Activated CD8-positive, alpha-beta memory T cell treated with anti-CD3 and anti-CD28 coated beads for 36 hours (primary cell): ENCODE measurements around the gene SHROOM2. TPM values are rescaled to one million over a fixed set of nuclear protein-coding genes. Genes with fewer than 3 reads are reported as not detected.

Source experiments
- CTCF ChIA-PET: fragments of 350-600 bp; sonication (Branson Sonifier 250); formaldehyde crosslinking; loops from one replicate; lab custom pipeline; 2021; ENCODE audit warnings: antibody characterized with exemption; lab: Charles Lee
- POLR2A ChIA-PET: fragments of 350-600 bp; sonication (Branson Sonifier 250); formaldehyde crosslinking; loops from one replicate; lab custom pipeline; 2021; ENCODE audit warnings: antibody characterized with exemption; lab: Charles Lee
- total RNA-seq, 2 experiments: library from RNA; stranded (reverse); gene quantifications; one replicate each; pipeline ENCODE4 v1.2.3, GENCODE V29; 2021

Gene SHROOM2
- total RNA-seq, 2 experiments from 2014 or later = not detected

DNA sequence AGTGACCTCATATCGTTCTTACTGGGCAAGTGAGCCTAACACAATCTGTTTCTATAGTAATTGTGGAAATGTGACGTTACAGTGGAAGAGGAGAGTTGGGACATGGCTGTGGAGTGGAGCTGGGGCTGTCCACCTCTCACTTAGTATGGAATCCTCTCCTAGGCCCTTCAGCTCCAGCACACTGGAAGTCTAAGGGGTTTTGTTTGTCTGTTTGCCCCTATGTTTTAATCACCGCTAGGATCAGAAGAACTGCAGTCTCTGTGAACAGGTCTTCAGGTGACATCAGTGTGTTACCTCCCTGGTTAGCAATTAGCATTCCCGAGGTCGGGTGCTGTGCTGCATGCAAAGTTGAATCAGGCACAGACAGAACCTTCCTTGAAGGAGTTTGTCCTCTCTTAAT lies 131.6 kb downstream of the SHROOM2 start:
- ChIA-PET POLR2A (no interaction called here), CTCF (no interaction called here)

DNA sequence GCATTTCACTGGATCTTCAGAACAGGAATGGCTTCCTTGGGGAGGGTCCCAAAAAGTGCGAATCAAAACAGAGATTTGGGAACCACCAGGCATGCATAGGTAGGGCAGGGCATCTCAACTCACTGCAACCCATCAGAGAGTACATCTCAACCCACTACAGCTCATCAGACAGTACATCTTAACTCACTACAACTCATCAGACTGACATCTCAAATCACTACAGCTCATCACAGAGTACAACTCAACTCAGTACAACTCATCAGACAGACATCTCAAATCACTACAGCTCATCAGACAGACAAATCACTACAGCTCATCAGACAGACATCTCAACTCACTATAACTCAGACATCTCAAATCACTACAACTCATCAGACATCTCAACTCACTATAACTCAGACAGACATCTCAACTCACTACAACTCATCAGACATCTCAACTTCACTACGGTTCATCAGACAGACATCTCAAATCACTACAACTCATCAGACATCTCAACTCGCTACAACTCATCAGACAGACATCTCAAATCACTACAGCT lies 133.5 kb downstream of the SHROOM2 start:
- POLR2A ChIA-PET = no interaction called here
- CTCF ChIA-PET = no interaction called here

DNA sequence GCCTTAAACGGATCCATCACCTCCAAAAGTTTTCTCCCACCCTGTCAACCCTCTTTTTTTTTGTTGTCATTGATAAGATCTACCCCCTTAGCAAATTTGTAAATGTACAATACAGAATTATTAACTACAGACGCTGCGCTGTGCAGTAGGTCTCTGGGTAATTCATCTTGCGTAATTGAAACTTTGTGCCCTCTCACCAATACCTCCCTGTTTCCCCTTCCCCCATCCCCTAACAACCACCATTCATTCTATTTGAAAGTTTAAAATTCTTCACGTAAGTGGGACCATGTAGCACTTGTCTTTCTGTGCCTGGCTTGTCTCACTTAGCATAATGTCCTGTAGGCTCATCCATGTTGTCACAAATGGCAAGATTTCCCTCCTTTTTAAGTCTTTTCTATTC lies 135.2 kb downstream of the SHROOM2 start:
- ChIA-PET CTCF (no interaction called here), POLR2A (no interaction called here)

DNA sequence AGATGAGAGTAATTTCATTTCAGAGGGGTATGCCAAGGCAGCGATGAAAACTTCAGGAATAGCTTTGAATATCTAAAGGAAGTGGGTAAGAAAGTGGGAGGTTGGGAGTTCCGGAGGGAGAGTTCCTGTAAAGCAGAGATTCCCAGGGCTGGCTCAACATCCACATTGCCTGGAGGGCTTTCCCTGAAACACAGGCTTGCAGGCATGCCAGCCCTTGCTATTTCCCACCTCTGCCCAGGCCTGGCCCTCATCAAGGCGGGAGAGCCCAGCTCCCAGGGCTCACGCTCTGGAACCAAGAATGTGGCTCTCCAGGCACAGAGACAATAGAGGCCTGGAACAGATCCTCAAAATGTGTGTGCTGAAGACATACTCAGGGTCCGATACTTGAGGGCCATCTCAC lies 137.1 kb downstream of the SHROOM2 start:
- ChIA-PET CTCF (no interaction called here), POLR2A (no interaction called here)

DNA sequence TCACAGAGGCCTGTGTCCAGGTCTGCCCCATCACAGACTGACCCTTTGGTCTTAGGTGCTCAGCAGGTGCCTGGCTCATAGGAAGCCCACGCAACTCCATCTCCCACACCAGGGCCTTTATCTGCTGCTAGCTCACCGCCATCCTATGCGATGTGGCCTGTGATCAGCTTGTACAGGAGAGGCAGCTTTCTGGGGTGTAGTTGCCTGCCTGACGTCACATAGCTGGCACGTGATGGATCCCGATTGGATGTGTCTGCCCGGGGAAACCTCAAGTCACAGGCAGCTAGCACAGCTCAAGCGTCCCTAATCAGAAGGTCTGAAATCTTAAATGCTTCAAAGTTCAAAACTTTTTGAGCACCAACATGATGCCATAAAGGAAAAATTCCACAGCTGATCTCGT lies 139.8 kb downstream of the SHROOM2 start:
- POLR2A ChIA-PET = no interaction called here
- CTCF ChIA-PET = no interaction called here

DNA sequence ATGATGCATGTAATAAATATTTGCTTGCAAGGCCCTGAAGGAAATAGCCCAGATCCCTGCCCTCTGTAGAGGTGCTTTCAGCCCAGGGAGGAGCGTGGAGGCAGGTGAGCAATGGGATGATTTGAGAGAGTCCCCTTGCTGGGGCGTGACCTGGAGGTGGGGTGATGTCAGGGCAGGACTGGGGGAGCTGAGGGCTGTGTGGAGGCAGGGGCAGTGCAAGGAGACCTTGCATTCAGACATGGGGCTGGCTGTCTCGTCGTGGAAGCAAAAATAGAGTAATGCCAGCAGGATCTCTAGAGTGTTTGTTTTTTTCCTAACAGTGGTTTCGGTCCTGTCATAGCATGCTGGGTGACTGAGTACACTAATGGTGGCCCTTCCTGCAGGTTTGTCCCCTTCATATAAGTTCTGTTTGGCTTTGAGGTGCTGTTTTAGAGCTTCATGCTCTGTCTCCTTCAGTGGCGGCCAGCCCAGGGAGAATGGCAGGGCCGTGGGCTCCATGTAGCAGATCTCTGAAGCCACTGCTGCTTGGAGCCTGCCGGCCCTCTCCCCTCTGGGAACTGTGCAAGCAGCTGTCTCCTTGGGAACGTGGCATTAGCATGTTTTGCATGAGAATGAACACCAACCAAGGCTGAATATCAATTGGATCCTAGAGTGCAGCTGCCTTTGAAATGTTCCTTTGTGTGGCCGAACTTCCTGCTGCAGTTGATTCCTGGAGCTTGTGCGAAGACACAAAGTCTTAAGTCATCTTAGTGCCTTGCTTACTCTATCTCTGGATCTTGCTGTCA lies 141.7 kb downstream of the SHROOM2 start:
- POLR2A ChIA-PET = no interaction called here

DNA sequence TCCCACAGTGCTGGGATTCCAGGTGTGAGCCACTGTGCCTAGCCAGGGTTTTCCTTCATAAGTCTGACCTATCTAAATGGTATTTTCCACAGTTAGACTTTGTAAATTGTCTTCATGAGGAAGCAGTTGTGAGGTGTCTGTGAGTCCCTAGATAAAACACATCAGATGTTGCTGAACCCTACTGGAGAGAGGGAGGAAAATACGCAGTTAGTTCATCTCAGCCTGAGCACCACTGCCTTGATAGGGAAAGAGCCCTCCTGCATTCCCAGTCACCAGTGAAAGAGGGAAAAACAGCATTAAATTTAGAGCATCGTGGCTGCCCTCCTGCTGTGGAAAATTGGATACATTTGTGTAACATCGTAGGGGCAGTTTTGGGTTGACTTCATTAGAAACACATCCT lies 149.2 kb downstream of the SHROOM2 start:
- POLR2A ChIA-PET = no interaction called here
- CTCF ChIA-PET = no interaction called here

More for the DNA sequence above, 141.7 kb downstream of the SHROOM2 start:
- CTCF ChIA-PET = no interaction called here

DNA sequence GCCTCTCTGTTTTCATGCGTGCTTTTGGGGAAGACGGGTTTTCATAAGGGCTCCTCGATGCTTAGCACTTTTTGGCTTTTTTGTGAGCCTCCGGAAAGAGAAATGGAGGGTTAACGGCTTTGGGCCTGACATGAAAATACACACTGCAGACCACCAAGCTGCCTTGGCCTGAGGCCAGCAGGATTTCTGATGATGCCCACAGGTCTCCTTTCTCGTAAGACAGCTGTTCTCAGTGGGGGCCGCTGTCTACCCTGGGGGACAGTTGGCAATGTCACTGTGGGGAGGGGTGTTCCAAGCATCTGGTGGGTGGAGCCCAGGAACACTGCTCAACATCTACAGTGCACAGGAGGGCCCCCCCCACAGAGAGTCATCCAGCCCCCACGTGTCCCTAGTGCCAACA lies 151.5 kb downstream of the SHROOM2 start:
- POLR2A ChIA-PET = no interaction called here
- CTCF ChIA-PET = no interaction called here

DNA sequence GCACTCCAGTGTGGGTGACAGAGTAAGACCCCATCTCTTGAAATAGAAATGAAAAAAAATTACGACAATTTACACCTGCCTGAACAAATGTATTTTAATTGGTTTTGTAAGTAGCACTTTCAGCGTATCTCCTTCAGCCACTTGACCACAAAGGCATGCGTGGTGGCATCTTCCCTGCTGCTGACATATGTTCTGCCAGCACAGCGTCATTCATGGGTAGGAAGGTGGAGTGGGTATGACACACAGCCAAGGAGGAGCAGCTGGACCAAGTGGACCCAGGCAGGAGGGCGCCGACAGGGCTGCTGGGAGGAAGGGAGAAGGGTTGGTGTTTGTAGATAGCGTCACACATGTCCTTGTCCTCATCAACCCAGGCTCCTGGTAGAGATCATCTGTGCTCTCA lies 152.3 kb downstream of the SHROOM2 start:
- POLR2A ChIA-PET = no interaction called here
- CTCF ChIA-PET = no interaction called here

DNA sequence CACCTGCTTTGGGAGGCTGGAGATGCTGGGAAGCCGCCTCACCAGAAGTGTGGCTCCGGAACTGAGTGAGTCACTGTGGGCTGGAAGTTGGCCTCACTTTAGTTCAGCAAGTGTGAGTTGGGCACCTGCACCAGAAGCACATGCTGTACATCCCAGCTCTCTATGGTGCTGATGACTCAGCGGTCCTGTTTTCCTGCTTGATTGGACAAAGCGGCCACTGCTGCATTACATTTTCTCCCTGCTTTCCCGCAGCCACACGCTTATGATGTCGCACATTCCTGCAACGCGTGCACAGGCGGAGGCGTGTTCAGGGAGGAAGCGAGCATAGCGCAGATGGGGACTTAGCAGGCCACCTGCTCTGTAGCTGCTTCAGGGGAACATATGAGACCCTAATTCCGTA lies 154.2 kb downstream of the SHROOM2 start:
- ChIA-PET POLR2A (no interaction called here), CTCF (no interaction called here)

DNA sequence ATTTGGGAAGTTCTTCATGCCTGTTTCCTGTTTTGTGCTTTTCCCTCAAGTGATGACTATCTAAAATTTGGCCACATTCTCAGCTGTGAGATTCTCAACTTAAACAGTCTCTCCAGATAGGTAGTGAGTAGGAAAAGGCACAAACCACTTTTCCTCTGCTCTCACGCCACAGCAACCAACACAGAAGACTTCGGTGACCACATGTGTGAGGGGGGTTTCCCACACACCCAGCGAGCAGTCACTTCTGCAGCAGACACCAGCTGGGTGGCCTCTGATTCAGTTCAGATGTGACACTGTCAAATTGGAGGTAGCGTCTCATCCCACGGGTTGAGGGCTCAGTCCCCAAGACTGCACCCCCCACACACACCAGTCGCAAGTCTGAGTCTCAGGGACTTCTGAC lies 155.9 kb downstream of the SHROOM2 start:
- CTCF ChIA-PET = no interaction called here
- POLR2A ChIA-PET = no interaction called here

DNA sequence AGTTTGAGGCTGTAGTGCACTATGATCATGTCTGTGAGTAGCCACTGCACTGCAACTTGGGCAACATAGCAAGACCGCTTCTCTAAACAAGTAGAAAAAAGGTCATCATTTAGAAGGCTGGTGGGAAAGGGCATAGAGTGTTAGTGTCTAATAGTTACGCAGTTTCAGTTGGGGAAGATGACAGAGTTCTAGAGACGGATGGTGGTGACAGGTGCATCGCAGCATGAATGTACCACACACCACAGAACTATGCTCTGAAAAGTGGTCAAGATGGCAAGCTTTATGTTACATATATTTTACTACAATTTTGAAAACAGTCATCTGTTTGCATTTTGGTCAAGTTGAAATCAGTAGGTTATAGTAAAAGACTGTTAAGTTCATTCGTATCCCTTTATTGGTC lies 157.2 kb downstream of the SHROOM2 start:
- POLR2A ChIA-PET = no interaction called here
- CTCF ChIA-PET = no interaction called here

DNA sequence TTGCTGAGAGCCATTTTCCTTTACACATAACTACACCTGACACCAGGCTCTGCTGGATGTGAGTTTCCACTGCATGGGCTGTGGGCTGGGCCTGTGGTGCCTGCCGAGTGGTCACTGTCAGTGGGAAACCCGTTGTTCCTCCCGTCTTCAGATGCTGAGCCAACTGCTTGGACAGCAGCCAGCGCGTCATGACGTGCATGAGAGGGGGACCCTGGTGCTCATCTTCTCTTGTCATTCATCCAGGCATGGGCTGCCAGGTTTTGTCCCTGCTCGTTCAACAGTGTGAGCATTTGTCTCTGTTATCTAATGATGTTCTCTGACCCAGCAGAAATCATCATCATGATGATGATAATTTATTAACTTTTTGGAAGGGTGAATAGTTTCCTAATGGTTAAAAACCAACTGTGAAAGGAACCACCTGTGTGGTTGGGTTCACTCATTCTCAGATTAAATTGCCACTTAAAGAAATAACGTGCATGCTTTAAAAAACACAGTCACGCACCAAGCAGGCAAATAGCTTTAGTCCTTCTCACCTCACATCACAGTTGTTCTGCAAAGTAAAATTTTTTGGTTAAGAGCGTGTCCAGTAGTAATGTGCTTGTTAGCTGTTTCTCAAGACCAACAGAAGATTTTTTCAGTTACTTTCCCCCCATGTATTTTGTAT lies 161.0 kb downstream of the SHROOM2 start:
- POLR2A ChIA-PET = no interaction called here
- CTCF ChIA-PET = no interaction called here

DNA sequence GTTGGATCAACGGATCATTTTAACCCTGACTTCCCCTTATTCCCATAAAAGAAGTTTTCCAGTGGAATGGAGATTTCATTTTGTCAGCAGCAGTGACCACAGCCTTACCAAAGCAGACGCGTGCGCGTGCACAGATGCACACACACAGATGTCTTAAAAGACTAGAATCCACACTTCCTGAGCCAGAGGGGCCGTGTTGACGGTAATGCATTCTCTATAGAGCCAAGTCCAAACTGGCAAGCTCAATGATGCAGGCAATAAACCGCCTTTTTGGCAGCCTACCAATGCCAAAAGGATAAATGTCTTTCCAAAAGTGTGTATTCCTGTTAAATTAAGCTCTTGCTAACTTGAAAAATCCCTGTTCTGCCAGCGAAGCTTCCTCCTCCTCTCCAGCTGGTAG lies 162.2 kb downstream of the SHROOM2 start:
- CTCF ChIA-PET = no interaction called here
- POLR2A ChIA-PET = no interaction called here

DNA sequence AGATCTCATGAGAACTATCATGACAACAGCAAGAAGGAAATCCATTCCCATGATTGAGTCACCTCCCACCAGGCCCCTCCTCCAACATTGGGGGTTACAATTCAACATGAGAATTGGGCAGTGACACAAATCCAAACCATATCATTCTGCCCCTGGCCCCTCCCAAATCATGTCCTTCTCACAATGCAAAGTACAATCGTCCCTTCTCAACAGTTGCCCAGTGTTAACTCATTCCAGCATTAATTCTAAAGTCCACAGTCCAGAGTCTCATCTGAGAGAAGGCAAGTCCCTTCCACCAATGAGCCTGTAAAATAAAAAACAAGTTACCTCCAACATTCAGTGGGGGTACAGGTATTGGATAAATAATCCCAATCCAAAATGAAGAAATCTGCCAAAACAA lies 166.1 kb downstream of the SHROOM2 start:
- POLR2A ChIA-PET = no interaction called here
- CTCF ChIA-PET = no interaction called here

DNA sequence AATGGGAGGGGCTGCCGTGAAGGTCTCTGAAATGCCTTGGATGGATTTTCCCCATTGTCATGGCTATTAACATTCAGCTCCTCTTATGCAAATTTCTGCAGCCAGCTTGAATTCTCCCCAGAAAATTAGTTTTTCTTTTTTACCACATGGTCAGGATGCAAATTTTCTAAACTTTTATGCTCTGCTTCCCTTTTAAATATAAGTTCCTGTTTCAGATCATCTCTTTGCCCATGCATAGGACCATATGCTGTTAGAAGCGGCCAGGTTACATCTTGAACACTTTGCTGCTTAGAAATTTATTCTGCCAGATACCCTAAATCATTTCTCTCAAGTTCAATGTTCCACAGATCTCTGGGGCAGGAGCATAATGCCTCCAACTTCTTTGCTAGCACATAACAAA lies 167.2 kb downstream of the SHROOM2 start:
- CTCF ChIA-PET = no interaction called here
- POLR2A ChIA-PET = no interaction called here

DNA sequence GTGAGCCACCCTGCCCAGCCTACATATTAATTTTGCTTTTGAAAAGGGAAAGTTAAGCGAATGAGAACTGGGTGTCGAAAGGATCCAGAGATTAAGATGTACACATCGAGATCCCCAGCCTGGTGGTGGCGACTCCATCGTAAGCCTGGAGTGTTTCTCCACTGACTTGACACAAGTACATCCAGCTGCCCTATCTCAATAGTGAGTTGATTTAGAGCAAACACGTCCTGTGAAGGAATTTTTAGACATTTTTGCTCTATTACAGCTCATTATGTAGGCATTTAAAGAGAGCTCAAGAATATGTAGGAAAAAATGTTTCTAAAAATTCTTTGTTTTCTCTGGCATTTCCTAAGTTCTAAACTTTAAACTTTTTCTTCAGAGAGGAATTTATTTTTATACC lies 169.3 kb downstream of the SHROOM2 start:
- CTCF ChIA-PET = interaction anchor here (0.8 kb wide), 1 partner anchor 211 kb away, joined by 3 read pairs; no protein-coding TSS in a partner anchor
- POLR2A ChIA-PET = no interaction called here

DNA sequence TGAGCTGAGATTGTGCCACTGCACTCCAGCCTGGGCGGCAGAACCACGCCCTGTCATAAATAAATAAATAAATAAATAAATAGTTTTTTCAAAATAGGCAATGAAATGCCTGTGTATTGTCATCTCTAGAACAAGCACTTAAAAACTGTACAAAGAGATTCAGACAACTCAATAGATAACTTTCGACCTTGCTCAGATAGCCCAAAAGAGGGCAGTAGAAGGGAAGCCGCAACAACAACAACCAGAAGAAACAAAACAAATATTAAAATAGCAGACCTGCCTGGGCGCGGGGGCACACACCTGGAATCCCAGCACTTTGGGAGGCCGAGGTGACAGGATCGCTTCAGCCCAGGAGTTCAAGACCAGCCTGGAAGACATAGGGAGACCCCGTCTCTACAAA lies 171.5 kb downstream of the SHROOM2 start:
- POLR2A ChIA-PET = no interaction called here
- CTCF ChIA-PET = no interaction called here

DNA sequence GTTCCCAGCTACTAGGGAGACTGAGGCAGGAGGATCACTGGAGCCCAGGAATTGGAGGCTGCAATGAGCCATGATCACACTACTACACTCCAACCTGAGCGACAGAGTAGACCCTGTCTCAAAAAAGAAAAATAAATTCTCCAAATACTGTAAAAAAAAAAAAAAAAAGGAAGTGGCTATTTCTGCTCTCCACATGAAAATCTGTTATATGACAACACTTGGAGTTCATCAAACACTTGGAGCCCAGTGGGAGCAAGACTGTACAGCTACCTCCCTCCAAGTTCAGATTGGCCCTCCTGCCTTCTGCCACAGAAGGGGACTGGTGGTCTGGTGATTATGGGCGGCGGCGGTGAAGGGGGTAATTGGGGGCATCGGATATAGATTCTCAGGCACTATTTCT lies 172.0 kb downstream of the SHROOM2 start:
- POLR2A ChIA-PET = no interaction called here
- CTCF ChIA-PET = no interaction called here

DNA sequence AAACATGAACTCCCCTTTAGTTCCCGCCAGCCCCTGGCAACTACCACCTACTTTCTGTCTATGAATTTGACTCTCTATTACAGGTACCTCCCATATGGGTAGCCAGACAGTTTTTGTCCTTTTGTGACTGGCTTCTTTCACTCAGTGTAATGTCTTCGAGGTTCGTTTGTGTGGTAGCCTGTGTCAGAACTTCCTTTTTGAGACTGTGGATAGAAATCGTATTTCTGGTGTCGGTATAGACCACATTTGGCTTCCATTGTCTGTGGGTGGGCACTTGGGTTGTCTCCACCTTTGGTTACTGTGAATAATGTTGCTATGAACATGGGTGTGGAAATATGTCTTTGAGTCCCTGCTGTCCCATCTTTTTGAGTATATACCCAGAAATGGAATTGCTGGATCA lies 175.5 kb downstream of the SHROOM2 start:
- CTCF ChIA-PET = no interaction called here
- POLR2A ChIA-PET = no interaction called here

DNA sequence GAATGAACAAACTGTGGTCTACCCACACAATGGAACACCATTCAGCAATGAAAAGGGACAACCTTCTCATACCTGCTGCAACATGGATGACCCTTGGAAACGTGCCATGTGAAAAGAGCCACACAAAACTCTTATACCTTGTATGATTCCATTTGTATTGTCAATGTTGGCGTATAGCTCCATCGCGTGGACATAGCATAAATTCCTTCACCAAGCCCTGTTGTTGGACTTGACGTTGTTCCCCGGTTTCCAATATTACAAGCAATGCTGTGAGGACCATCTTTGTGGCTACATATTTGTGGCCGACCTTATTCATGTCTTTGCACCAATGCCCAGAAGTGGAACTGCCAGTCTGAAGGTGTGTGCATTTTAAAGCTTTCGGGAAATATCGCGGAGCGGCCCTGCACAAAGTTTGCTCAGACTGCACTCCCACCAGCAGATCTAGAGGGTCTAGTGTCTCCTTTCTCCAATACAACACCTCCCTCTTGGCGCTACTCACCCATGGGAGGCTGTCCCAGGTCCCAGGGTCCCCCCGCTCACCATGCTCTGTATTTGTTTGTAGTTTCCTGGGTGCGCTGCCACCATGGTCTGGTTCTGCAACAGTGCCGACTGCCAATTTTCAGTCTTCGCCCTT lies 180.7 kb downstream of the SHROOM2 start, which contains the start of gene CLDN34:
CLDN34 (plus strand) TSS at position 584 of the 634 bp plus-strand sequence; CDS start at position 584, 0 bp downstream.
- ChIA-PET POLR2A (no interaction called here), CTCF (no interaction called here)
